ENCODE data around the gene OSBPL3.

The OSBPL3 gene

DNA sequence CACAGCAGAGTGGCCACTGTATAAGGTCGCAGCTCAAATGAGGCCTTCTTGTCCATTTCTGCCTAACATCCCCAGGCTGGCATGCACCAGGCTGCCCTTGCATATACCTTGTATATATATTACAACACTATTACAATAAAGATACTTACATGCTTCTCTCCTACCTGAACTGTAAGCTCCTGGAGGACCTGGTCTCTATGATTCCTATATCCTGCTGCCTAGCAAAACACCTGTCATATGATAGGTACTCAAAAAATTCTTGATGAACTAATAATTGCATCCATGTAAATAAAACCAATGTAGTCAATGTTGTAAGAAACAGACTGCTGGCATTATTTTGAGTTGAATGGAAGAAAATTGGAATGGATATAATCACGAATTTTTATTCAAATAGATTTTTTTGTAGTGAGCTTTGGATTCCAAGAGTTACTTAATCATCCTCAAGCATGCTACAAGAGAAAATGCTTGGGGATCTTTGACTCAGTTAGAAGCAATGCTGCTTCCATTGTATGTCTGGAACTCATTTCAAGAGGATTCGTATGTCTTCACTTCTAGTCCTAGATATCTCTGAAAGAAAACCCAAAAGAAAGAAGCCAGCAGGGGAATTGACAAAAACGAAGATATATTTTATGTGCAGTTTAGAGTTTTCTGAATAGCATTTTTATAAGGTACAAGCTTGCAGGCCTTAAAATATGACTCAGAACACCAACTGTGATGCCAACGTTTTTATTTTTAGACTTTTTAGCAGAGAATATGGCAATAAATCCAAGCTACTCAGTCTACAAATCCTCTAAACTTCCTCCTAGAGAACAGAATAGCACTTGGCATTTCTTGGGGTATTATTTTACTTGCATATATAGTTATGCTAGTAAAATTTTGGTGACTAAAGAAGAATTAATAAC, 53.1 kb downstream of the OSBPL3 start:
- peak; percentile 75 for DNase-seq (ENCODE audit: extremely low read depth, low read depth)
- TF ChIP-seq, protein P1, sequence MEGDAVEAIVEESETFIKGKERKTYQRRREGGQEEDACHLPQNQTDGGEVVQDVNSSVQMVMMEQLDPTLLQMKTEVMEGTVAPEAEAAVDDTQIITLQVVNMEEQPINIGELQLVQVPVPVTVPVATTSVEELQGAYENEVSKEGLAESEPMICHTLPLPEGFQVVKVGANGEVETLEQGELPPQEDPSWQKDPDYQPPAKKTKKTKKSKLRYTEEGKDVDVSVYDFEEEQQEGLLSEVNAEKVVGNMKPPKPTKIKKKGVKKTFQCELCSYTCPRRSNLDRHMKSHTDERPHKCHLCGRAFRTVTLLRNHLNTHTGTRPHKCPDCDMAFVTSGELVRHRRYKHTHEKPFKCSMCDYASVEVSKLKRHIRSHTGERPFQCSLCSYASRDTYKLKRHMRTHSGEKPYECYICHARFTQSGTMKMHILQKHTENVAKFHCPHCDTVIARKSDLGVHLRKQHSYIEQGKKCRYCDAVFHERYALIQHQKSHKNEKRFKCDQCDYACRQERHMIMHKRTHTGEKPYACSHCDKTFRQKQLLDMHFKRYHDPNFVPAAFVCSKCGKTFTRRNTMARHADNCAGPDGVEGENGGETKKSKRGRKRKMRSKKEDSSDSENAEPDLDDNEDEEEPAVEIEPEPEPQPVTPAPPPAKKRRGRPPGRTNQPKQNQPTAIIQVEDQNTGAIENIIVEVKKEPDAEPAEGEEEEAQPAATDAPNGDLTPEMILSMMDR (IDR thresholded peaks at IDR 0.05; ENCODE audit: low read depth, low read length): no peak

DNA sequence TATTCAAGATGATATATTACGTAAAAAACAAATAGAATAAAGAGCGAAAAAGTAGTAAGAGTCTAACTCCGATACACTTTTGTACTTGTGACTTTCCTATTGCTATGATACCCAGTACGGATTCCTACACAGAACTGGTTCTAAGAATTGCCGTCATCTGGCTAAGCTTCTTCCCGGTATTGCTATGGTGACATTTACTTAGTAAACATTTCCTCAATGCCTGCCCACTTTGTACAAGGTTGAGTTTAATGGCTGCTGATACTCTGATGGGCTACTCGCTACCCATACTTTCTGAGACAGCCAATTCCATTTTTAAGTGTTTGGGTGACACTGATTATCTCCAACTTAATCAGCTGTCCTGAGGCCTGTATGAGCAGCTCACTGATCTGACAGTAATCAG, 55.6 kb downstream of the OSBPL3 start:
- DNase-seq (ENCODE audit: extremely low read depth, low read depth): no peak
- TF ChIP-seq, protein P1 (IDR thresholded peaks at IDR 0.05; ENCODE audit: low read depth, low read length): no peak

DNA sequence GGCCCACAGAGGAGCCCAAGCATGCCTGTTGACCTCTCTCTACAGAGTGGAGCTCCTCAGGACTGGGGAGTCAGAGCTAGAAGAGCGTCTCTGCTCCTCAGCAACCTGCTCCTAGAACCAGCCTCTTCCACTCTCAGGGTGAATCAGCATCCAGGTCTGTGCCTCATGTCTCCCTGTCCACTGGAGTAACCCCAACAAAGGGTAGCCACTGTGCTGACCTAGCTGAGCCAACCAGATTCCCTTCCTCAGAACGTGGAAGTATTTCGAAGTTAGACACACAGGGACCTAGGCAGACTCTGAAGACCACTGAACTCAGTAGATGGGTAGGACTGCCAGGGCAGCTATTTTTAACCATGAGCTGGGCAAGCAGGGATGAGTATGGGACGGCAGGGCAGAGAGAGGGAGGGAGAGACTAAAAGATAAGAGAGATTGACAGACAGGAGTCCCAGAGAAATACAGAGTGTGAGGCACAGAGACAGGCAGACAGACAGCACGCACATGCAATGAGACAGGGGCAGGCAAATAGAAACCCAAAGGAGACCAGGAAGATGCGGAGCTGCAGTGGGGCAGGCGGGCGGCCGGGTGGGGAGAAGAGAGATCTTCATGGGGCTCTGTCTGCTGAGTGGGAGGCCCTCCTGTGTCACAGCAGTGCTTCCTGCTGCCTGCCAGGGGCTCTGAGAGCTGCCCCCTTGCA, 56.7 kb downstream of the OSBPL3 start:
- DNase-seq (ENCODE audit: extremely low read depth, low read depth): no peak
- TF ChIP-seq, protein P1 (IDR thresholded peaks at IDR 0.05; ENCODE audit: low read depth, low read length): no peak

DNA sequence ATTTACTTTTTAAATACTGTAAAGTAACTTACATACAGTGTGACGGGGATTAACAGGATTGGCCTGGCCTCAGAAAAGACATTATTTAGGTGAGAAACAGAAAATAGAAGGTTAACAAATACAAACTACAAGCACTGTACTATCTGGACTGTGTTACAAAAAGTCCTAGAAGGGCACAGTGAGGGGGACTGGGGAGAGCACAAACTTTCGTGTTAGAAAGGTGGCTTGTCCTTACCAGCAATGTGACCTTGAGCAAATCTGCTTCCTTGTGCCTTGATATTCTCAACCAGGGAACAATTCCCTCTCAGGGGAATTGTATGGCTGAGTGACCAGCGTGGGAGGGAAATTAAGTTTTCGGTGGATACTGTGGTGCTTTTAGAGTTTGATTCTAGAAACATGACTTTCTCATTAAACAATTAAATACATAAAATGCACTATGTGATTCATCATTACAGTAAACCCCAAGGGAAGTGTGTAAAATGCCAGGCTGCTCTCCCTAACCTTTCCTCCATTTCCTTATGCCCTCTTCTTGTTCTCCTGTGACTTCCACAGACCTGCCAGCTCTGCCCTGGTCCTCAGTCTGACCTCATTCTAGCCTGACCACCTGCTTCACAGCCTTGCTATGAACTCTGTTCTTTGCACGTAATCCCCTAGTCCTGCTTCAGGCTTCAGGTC, 57.7 kb downstream of the OSBPL3 start:
- TF ChIP-seq, protein P1 (IDR thresholded peaks at IDR 0.05; ENCODE audit: low read depth, low read length): no peak
- peak; percentile 41 for DNase-seq (ENCODE audit: extremely low read depth, low read depth)

DNA sequence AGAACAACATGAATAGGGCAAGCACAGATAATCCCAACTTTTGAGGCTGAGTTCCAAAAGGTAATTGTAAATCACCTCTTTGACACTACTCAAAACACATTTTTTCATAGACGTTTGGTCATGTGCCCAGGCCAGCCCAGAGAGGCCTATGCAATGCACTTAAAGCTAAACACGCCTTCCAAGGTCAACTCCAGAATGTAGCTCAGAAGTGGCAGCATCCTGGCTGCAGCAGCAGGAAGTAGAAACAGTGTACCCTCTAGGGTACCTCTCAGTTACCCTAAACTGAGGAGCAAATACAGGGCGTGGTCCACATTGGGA, 58.7 kb downstream of the OSBPL3 start:
- DNase-seq (ENCODE audit: extremely low read depth, low read depth): no peak
- TF ChIP-seq, protein P1 (IDR thresholded peaks at IDR 0.05; ENCODE audit: low read depth, low read length): no peak

DNA sequence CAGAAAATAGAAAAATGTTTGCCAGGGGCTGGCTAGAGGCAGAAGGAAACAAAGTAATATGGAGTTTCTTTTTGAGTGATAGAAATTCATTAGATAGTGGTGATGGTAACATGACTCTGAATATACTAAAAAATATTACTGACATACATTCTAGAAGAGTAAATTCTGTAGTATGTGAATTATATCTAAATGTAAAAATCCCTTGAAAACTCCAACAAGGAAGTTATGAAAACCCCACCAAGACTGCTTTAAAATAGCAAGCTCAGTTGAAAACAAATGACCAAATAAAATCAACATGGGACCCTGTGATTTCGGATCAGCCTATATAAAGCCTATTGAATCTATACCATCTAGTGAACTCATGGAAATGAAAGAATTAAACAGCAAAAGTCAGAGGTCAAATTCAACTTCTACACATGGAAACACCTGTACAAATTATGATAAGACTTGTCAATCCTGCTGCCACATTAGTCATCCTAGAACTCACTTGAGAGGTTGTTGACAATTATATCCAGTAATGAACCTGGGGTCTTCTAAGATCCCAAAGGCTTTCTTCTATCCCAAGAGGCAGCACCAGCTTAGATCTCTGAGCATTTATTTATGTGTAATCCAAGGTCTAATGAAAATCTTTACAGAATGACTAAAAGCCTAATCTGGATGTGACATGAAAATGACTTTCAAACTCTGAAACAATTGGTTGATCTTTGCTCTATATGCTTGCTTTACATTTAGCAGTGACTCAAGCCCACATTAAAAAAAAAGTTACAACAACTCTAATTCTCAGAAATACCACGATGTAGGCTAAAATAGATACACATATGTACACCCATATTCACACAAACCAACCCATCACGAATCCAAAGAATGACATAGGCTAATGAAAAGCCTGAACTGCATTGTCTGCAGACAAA, 59.3 kb downstream of the OSBPL3 start:
- no peak for DNase-seq (ENCODE audit: extremely low read depth, low read depth)
- TF ChIP-seq, protein P1 (IDR thresholded peaks at IDR 0.05; ENCODE audit: low read depth, low read length): no peak
